A549 (cell line): Measurements from ENCODE around the gene TRMT61B. TPM values are rescaled to one million over a fixed set of nuclear protein-coding genes. Genes with fewer than 3 reads are reported as not detected.

Experiments
- ATAC-seq, 2 experiments: fragments of 200-7000 bp in 1 of 2; fragments of >200 bp in 1 of 2; cut with Nextera tagmentation in 1 of 2; cut with Tn5 transposase in 1 of 2; 3 replicates each; pipeline versions ENCODE4 v1.8.0 to v1.9.1; 2018 to 2020; ENCODE audit warnings: mild to moderate bottlenecking in 1 of 2, moderate library complexity in 1 of 2
- CTCF ChIA-PET: fragments of 300-600 bp; sonication (Branson Sonifier 250); formaldehyde crosslinking; extraction: SDS; loops from one replicate; lab custom pipeline; 2021; ENCODE audit warnings: antibody characterized with exemption, inconsistent platforms; lab: Yijun Ruan, JAX
- POLR2A ChIA-PET: fragments of 350-600 bp; formaldehyde crosslinking; extraction: SDS; loops from one replicate; lab custom pipeline; 2021; ENCODE audit warnings: antibody characterized with exemption, inconsistent platforms; lab: Yijun Ruan, JAX
- DNase-seq, 2 experiments: peaks; one replicate each; pipeline versions ENCODE4 v3.0.0 to v3.0.0-alpha.2; 2011 to 2016; ENCODE audit warnings: low read depth in 1 of 2, low spot score in 1 of 2
- FAIRE-seq: peaks from 2 replicates; lab custom pipeline; 2011; peaks lifted over from hg19 to GRCh38; lab: Jason Lieb, UNC
- H3K27ac ChIP-seq, 2 experiments: fragments of >200 bp; sonication (Bioruptor Twin); formaldehyde crosslinking; 3 replicates each; pipeline ENCODE4 v1.5.1; 2016 to 2017
- H3K4me1 ChIP-seq: fragments of >200 bp; sonication (Bioruptor Twin); formaldehyde crosslinking; 3 replicates; pipeline ENCODE4 v1.6.1; 2016
- H3K4me2 ChIP-seq: fragments of >200 bp; sonication (Bioruptor Twin); formaldehyde crosslinking; 3 replicates; pipeline ENCODE4 v1.6.1; 2016
- H3K4me3 ChIP-seq: fragments of >200 bp; sonication (Bioruptor Twin); formaldehyde crosslinking; 3 replicates; pipeline ENCODE4 v1.5.1; 2016
- H3K9me3 ChIP-seq: fragments of >200 bp; sonication (Bioruptor Twin); formaldehyde crosslinking; 3 replicates; pipeline ENCODE4 v1.6.1; 2016
- ATOH8 ChIP-seq: fragments of 250-450 bp; sonication (Bioruptor Pico); IDR thresholded peaks from 2 replicates; pipeline ENCODE4 v1.5.0; 2020; ENCODE audit warnings: low read depth, mild to moderate bottlenecking, moderate library complexity
- BCL3 ChIP-seq: fragments of >200 bp; sonication (Bioruptor Twin); formaldehyde crosslinking; IDR thresholded peaks from 3 replicates; pipeline ENCODE4 v1.6.1; 2016
- BHLHE40 ChIP-seq: IDR thresholded peaks from 2 replicates; pipeline ENCODE4 v1.6.1; 2012; ENCODE audit warnings: low read depth, low read length, inconsistent platforms
- CBX8 ChIP-seq: fragments of 200-600 bp; sonication (generic); IDR thresholded peaks from 2 replicates; pipeline ENCODE4 v1.6.1; 2016
- CEBPB ChIP-seq, 2 experiments: fragments of >200 bp in 1 of 2; sonication (Bioruptor Twin) in 1 of 2; formaldehyde crosslinking in 1 of 2; IDR thresholded peaks; 2 replicates each; pipeline ENCODE4 v1.6.1; 2012 to 2016
- EHF ChIP-seq: fragments of 250-450 bp; sonication (Bioruptor Pico); IDR thresholded peaks from 2 replicates; pipeline ENCODE4 v1.5.0; 2020; ENCODE audit warnings: mild to moderate bottlenecking
- EHMT2 ChIP-seq: fragments of 200-600 bp; sonication (generic); IDR thresholded peaks from 2 replicates; pipeline ENCODE4 v1.6.1; 2016; ENCODE audit warnings: antibody characterized with exemption, low read depth, mild to moderate bottlenecking, moderate library complexity
- ESRRA ChIP-seq: fragments of 150-350 bp; IDR thresholded peaks from 2 replicates; pipeline ENCODE4 v1.6.1; 2014; ENCODE audit warnings: mild to moderate bottlenecking, low read length, borderline replicate concordance
- FOSL2 ChIP-seq, 2 experiments: fragments of 450-650 bp in 1 of 2; fragments of >200 bp in 1 of 2; sonication (Bioruptor Twin) in 1 of 2; formaldehyde crosslinking; IDR thresholded peaks; 2 replicates each; pipeline versions ENCODE4 v1.5.0 to v1.6.1; 2016 to 2020; ENCODE audit warnings: mild to moderate bottlenecking in 1 of 2, moderate library complexity in 1 of 2
- FOXS1 ChIP-seq: fragments of 250-450 bp; sonication (Bioruptor Pico); IDR thresholded peaks from 2 replicates; pipeline ENCODE4 v1.5.0; 2020; ENCODE audit warnings: mild to moderate bottlenecking, moderate library complexity
- GATA3 ChIP-seq: IDR thresholded peaks from 2 replicates; pipeline ENCODE4 v1.6.1; 2012; ENCODE audit warnings: borderline replicate concordance
- HOXB13 ChIP-seq: fragments of 250-450 bp; sonication (Bioruptor Pico); IDR thresholded peaks from 2 replicates; pipeline ENCODE4 v1.5.0; 2020; ENCODE audit warnings: low read depth, mild to moderate bottlenecking, moderate library complexity
- JUNB ChIP-seq: fragments of >200 bp; sonication (Bioruptor Twin); formaldehyde crosslinking; IDR thresholded peaks from 2 replicates; pipeline ENCODE4 v1.6.1; 2016
- KDM1A ChIP-seq: fragments of 200-600 bp; sonication (generic); IDR thresholded peaks from 2 replicates; pipeline ENCODE4 v1.6.1; 2016; ENCODE audit warnings: low read depth, mild to moderate bottlenecking
- MAFK ChIP-seq: fragments of 450-650 bp; IDR thresholded peaks from 2 replicates; pipeline ENCODE4 v1.6.1; 2014; ENCODE audit not compliant: partially characterized antibody
- MAZ ChIP-seq: fragments of 150-350 bp; IDR thresholded peaks from 2 replicates; pipeline ENCODE4 v1.6.1; 2014; ENCODE audit warnings: antibody characterized with exemption, low read depth, low read length, borderline replicate concordance
- MYC ChIP-seq: IDR thresholded peaks from 2 replicates; pipeline ENCODE4 v1.6.1; 2012; ENCODE audit warnings: mild to moderate bottlenecking, inconsistent platforms, low read length, improper control_type of control experiment, borderline replicate concordance
- NFE2L2 ChIP-seq: fragments of 150-350 bp; conservative IDR thresholded peaks from 2 replicates; pipeline ENCODE4 v1.6.1; 2014; ENCODE audit warnings: low read length
- RARB ChIP-seq: fragments of 250-450 bp; sonication (Bioruptor Pico); IDR thresholded peaks from 2 replicates; pipeline ENCODE4 v1.8.0; 2021; ENCODE audit warnings: mild to moderate bottlenecking, moderate library complexity
- RCOR1 ChIP-seq: fragments of 150-350 bp; IDR thresholded peaks from 2 replicates; pipeline ENCODE4 v1.6.1; 2014; ENCODE audit warnings: antibody characterized with exemption, low read length, low read depth
- RNF2 ChIP-seq: fragments of 200-600 bp; sonication (generic); IDR thresholded peaks from 2 replicates; pipeline ENCODE4 v1.6.1; 2016; ENCODE audit warnings: low read depth, mild to moderate bottlenecking, antibody characterized with exemption, moderate library complexity, borderline replicate concordance
- TFCP2L1 ChIP-seq: fragments of 250-450 bp; sonication (Bioruptor Pico); IDR thresholded peaks from 2 replicates; pipeline ENCODE4 v1.5.0; 2021; ENCODE audit warnings: mild to moderate bottlenecking
- ZC3H11A ChIP-seq: fragments of 450-650 bp; IDR thresholded peaks from 2 replicates; pipeline ENCODE4 v1.6.1; 2014; ENCODE audit warnings: antibody characterized with exemption, mild to moderate bottlenecking
- WGBS: methylation state at CpG from one replicate; pipeline ENCODE4 v1.1.6; 2017; ENCODE audit errors: missing lambda C conversion rate; 5-methylcytosine and 5-hydroxymethylcytosine counted together
- polyA plus RNA-seq, 4 experiments: library from polyadenylated mRNA; depleted of rRNA in 3 of 4; stranded (reverse); fragments of >200 nt; fragmentation: RNase III in 1 of 4; extraction: RNeasy Plus Mini Kit Qiagen cat#74134 plus additional on column Dnase treatment in 1 of 4; gene quantifications; 2 replicates in 3 of 4; 3 replicates in 1 of 4; pipeline ENCODE4 v1.2.3, GENCODE V29; 2011 to 2017
- TF ChIP-seq, protein P1 (sequence below): IDR thresholded peaks from 2 replicates; pipeline ENCODE4 v1.6.1; 2012
- TF ChIP-seq, protein P2 (sequence below): IDR thresholded peaks from 2 replicates; pipeline ENCODE4 v1.6.1; 2012
- TF ChIP-seq, protein P3 (sequence below): fragments of 200-600 bp; sonication (generic); IDR thresholded peaks from 2 replicates; pipeline ENCODE4 v1.6.1; 2016; ENCODE audit warnings: antibody characterized with exemption, mild to moderate bottlenecking, moderate library complexity

TRMT61B gene
- polyA plus RNA-seq, 2 of the 4 experiments (the other 2 are of a cell fraction) = 21.6 to 38.6 TPM

- TF ChIP-seq EHMT2 = no peak
- TF ChIP-seq GATA3 = no peak
- DNase-seq (no peak), ATAC-seq (no peak), FAIRE-seq (no peak)
- no peak overlapping the region for H3K4me2 ChIP-seq
- H3K4me1 ChIP-seq = no peaks in the 10 kb centered on the region
- 86% methylated on average over 2 of the region's 2 CpGs for WGBS
- no peaks in the 10 kb centered on the region for H3K9me3 ChIP-seq
- ChIA-PET CTCF (interaction anchor here (1.6 kb wide), 1 partner anchor 12 kb away, joined by 6 read pairs; no protein-coding TSS in a partner anchor), POLR2A (interaction anchor here (1.0 kb wide), 1 partner anchor 36 kb away, joined by 3 read pairs; the partner anchor contains the start of gene TRMT61B)
- no peak overlapping the region for H3K4me3 ChIP-seq
- no peak overlapping the region for H3K27ac ChIP-seq
Measured at GRCh38 chr2:28833740-28834470, 36.2 kb downstream of the TRMT61B start.

DNA sequence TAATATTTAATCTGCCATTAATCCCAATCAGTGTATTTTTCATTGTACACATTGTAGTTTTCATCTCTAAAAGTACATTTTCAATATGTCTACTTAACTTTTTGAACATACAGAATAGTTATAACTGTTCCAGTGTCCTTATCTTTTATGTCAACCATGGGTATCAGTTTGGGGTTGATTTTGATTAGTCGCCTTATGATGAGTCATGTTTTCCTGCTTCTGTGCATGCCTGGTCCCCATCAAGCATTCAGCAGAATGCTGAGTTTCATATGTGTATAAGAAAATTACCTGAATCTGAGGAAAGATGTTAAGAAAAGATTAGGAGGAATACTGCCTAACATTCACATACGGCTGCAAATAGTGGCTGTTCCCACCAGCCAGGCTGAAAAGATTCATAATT lies 41.7 kb downstream of the TRMT61B start:
- DNase-seq (no peak), FAIRE-seq (no peak), ATAC-seq (no peak)
- H3K4me1 ChIP-seq = no peaks in the 10 kb centered on the region
- no peak overlapping the region for H3K27ac ChIP-seq
- no peak for TF ChIP-seq MAZ
- no peak for TF ChIP-seq ZC3H11A
- TF ChIP-seq KDM1A = no peak
- TF ChIP-seq NFE2L2 = peak; percentile 63
- TF ChIP-seq FOXS1 (CRISPR knock-in tag) = no peak
- no peak for TF ChIP-seq EHF (CRISPR knock-in tag)
- no peak for TF ChIP-seq BHLHE40
- TF ChIP-seq, protein P1, sequence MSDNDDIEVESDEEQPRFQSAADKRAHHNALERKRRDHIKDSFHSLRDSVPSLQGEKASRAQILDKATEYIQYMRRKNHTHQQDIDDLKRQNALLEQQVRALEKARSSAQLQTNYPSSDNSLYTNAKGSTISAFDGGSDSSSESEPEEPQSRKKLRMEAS = no peak
- no peak for TF ChIP-seq JUNB
- TF ChIP-seq CEBPB (IDR thresholded peaks at IDR 0.05) = no peak
- TF ChIP-seq ESRRA = no peak
- TF ChIP-seq GATA3 = no peak
- TF ChIP-seq, protein P2, sequence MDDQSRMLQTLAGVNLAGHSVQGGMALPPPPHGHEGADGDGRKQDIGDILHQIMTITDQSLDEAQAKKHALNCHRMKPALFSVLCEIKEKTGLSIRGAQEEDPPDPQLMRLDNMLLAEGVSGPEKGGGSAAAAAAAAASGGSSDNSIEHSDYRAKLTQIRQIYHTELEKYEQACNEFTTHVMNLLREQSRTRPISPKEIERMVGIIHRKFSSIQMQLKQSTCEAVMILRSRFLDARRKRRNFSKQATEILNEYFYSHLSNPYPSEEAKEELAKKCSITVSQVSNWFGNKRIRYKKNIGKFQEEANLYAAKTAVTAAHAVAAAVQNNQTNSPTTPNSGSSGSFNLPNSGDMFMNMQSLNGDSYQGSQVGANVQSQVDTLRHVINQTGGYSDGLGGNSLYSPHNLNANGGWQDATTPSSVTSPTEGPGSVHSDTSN = no peak
- no peak for TF ChIP-seq RCOR1
- TF ChIP-seq TFCP2L1 (CRISPR knock-in tag) = no peak
- TF ChIP-seq ATOH8 (CRISPR knock-in tag) = no peak
- no peak for TF ChIP-seq HOXB13 (CRISPR knock-in tag)
- TF ChIP-seq BCL3 = no peak
- TF ChIP-seq CBX8 = no peak
- TF ChIP-seq EHMT2 = no peak
- TF ChIP-seq FOSL2 (IDR thresholded peaks at IDR 0.05) = no peak
- TF ChIP-seq FOSL2 (CRISPR knock-in tag; IDR thresholded peaks at IDR 0.05) = peak; percentile 63
- no peak for TF ChIP-seq RARB (CRISPR knock-in tag)
- no peak for TF ChIP-seq RNF2
- TF ChIP-seq MYC = no peak
- peak; percentile 65 for TF ChIP-seq MAFK
- TF ChIP-seq, protein P3, sequence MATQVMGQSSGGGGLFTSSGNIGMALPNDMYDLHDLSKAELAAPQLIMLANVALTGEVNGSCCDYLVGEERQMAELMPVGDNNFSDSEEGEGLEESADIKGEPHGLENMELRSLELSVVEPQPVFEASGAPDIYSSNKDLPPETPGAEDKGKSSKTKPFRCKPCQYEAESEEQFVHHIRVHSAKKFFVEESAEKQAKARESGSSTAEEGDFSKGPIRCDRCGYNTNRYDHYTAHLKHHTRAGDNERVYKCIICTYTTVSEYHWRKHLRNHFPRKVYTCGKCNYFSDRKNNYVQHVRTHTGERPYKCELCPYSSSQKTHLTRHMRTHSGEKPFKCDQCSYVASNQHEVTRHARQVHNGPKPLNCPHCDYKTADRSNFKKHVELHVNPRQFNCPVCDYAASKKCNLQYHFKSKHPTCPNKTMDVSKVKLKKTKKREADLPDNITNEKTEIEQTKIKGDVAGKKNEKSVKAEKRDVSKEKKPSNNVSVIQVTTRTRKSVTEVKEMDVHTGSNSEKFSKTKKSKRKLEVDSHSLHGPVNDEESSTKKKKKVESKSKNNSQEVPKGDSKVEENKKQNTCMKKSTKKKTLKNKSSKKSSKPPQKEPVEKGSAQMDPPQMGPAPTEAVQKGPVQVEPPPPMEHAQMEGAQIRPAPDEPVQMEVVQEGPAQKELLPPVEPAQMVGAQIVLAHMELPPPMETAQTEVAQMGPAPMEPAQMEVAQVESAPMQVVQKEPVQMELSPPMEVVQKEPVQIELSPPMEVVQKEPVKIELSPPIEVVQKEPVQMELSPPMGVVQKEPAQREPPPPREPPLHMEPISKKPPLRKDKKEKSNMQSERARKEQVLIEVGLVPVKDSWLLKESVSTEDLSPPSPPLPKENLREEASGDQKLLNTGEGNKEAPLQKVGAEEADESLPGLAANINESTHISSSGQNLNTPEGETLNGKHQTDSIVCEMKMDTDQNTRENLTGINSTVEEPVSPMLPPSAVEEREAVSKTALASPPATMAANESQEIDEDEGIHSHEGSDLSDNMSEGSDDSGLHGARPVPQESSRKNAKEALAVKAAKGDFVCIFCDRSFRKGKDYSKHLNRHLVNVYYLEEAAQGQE = no peak
- no peak overlapping the region for H3K4me3 ChIP-seq
- 79% methylated on average over 2 of the region's 2 CpGs for WGBS
- ChIA-PET POLR2A (no interaction called here), CTCF (no interaction called here)
- H3K4me2 ChIP-seq = no peak overlapping the region
- H3K9me3 ChIP-seq = no peaks in the 10 kb centered on the region
